Activated CD8-positive, alpha-beta T cell treated with anti-CD3 and anti-CD28 coated beads, Interleukin-2, amount 10 ng/mL, durations not matched to agents 7 days and 5 days (primary cell): ENCODE data around the gene CCDC27. TPM values are rescaled to one million over a fixed set of nuclear protein-coding genes. Genes with fewer than 3 reads are reported as not detected.

ENCODE experiments used
- ATAC-seq: fragments of 150-1000 bp; cut with Tn5 transposase; one replicate; pipeline ENCODE4 v1.10.0; 2021; ENCODE audit warnings: moderate library complexity
- CTCF ChIA-PET: fragments of 350-600 bp; sonication (Branson Sonifier 250); formaldehyde crosslinking; loops from one replicate; lab custom pipeline; 2021; ENCODE audit warnings: antibody characterized with exemption; lab: Charles Lee
- POLR2A ChIA-PET: fragments of 350-600 bp; sonication (Branson Sonifier 250); formaldehyde crosslinking; loops from one replicate; lab custom pipeline; 2021; ENCODE audit warnings: antibody characterized with exemption; lab: Charles Lee
- DNase-seq: peaks from one replicate; pipeline ENCODE4 v3.0.0-alpha.2; 2020
- H3K27ac Mint-ChIP-seq: one replicate; pipeline ENCODE4 v1.8.0; 2021; ENCODE audit warnings: mild to moderate bottlenecking, mixed read lengths
- H3K27me3 Mint-ChIP-seq: one replicate; pipeline ENCODE4 v1.8.0; 2021; ENCODE audit warnings: low read depth, mixed read lengths
- H3K36me3 Mint-ChIP-seq: one replicate; pipeline ENCODE4 v1.8.0; 2021; ENCODE audit warnings: low read depth, mixed read lengths
- H3K4me1 Mint-ChIP-seq: one replicate; pipeline ENCODE4 v1.8.0; 2021; ENCODE audit warnings: low read depth, mixed read lengths
- H3K4me3 Mint-ChIP-seq: one replicate; pipeline ENCODE4 v1.8.0; 2021; ENCODE audit warnings: mild to moderate bottlenecking, mixed read lengths
- H3K9me3 Mint-ChIP-seq: one replicate; pipeline ENCODE4 v1.8.0; 2022; ENCODE audit warnings: mixed read lengths; ENCODE audit not compliant: insufficient read depth
- total RNA-seq, 2 experiments: library from RNA; stranded (reverse); gene quantifications; one replicate each; pipeline ENCODE4 v1.2.3, GENCODE V29; 2021

The CCDC27 gene
- total RNA-seq, 2 experiments from 2014 or later, result not detected

DNA sequence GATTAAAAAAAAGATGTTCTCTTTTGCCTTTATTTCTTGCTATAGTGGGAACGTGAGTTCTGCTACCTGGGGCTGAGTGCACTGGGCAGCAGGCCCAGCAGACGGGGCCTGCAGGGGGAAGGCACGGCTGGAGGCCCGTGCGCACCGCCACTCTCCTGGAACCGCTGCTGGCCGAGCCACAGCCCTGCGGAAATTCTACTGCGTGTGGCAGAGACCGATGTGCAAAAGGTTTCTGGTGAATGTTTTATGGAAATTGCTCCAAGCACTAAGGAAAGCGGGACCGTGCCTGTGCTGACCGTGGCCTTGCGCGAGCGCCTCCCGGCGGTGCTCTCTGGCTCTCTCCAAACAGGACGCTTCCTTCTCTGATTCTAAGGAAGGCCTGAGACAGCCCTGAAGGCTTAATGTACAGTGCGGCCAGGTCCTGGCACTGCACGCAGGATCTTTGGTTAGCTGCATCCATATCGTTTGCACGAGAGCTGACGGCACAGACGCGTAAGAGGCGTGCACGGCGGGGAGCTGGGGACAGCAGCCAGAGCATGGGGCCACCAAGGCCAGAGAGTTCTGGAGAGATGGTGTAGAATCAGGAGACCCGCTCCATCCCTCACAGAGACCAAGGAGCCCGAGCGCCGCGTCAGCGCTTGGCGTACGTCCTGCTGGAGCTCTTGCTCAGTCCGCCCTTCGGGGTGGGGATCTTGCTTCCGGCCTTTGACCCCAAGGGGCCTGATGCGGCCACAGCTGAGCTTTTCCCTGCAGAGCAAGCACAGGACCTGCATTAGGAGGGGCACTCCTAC is 62.7 kb downstream of the CCDC27 start:
- H3K36me3 Mint-ChIP-seq, result peaks cover 2% of the 10 kb centered on the region
- DNase-seq, result no peak
- H3K4me1 Mint-ChIP-seq, result peaks cover 3% of the 10 kb centered on the region
- no peak for ATAC-seq
- ChIA-PET CTCF (no interaction called here), POLR2A (no interaction called here)
- H3K9me3 Mint-ChIP-seq, result no peaks in the 10 kb centered on the region
- H3K27ac Mint-ChIP-seq, result no peak overlapping the region
- H3K27me3 Mint-ChIP-seq, result no peaks in the 10 kb centered on the region
- no peak overlapping the region for H3K4me3 Mint-ChIP-seq

DNA sequence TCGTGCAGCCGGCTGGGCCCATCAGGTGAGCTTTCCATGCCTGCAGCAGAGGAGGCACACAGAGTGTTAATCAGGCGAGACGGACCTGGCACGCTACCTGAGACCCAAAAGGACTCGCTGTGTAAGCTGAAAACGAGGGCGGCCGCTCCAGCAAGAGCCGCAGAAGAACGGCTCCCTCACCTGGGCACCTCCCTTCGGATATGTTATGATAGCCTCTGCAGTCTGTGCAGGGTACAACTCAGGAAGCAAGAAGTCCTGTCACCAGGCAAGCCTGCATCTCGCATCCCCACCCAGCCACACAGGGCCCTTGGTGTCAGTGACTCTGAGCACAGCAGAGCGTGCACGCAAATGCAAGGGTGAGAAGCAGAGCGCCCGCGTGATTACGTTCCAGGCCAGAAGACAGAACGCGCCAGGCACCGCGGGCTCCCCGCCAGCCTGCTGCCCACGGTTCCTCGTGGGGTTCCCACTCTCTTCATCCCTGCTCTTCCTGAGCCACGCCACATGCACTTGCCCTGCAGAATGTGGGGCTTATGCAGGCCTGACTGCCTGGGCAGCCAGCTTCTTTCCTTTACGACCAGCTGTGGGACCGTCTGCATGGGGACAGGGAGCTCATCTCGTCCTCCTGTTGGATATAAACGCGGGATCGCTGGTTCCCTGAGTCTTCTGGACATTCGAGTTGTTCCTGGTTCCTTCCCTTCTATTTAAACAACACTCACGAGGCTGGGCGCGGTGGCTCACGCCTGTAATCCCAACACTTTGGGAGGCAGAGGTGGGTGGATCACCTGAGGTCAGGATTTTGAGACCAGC is 64.3 kb downstream of the CCDC27 start:
- H3K9me3 Mint-ChIP-seq, result no peaks in the 10 kb centered on the region
- no peak for DNase-seq
- H3K4me3 Mint-ChIP-seq, result no peak overlapping the region
- H3K27me3 Mint-ChIP-seq, result no peaks in the 10 kb centered on the region
- ATAC-seq, result no peak
- CTCF ChIA-PET, result interaction anchor here (1.0 kb wide), 1 partner anchor 12 kb away, joined by 3 read pairs; no protein-coding TSS in a partner anchor
- POLR2A ChIA-PET, result no interaction called here
- H3K36me3 Mint-ChIP-seq, result peaks cover 8% of the 10 kb centered on the region
- H3K4me1 Mint-ChIP-seq, result no peaks in the 10 kb centered on the region
- H3K27ac Mint-ChIP-seq, result no peak overlapping the region

DNA sequence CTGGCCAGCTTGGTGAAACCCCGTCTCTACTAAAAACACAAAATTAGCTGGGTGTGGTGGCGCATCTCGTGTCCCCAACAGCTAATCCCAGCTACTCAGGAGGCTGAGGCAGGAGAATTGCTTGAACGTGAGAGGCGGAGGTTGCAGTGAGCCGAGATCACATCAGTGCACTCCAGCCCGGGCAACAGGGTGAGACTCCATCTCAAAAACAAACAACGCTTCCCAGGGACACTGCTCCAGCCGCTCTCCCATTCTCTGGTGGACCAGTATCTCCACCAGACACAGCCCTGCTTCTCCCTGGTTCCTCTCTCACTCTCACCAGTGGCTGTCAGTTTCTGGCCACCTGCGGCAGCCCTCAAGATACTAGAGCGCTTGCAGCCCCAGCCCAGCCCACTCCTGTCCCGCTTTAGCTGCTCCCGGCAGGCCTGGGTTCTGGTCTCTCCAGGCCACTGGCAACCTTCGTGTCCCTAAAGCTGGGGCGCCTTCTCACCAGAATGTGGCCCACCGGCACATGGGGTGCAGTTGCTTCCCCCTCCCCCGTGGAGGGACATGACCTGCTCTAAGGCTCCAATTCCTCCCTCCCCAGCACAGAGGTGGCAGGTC is 65.0 kb downstream of the CCDC27 start:
- CTCF ChIA-PET, result no interaction called here
- ATAC-seq, result no peak
- H3K36me3 Mint-ChIP-seq, result peaks cover 12% of the 10 kb centered on the region

DNA sequence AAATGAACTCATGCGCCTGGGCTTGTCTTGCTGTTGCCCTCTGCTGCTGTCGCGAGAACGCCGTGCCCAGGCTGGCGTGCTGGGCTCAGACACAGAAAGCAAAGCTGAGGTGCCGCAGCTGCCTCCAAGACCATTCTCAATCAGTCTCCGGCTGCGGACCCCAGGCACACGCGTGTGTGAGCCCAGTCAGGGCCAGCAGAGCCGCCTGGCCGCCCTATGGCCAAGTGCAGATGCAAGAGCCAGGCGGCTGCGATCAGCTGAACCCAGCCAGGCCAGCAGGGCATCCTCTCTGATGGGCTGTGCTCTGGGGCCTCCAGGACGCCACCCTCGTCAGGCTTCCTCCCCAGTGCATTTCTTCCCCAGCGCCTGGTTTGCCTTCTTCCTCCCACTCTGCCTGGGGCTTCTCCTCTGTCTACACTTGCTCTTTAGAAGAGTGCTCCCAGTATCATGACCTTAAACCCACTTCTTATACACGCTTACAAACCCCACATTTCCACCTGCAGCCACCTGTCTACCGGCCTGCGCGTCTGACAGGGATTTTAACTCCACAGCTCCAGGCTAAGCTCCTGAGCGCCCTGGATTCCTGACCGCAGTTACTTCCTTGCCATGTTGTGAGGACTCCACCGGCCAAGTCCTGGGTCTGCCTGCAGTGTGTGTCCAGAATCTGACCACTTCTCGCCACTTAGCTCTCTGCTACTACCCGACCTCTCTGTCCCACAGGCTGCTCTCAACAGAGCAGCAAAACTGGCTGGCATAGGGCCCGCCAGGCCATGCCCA is 65.8 kb downstream of the CCDC27 start:
- CTCF ChIA-PET, result no interaction called here
- Mint-ChIP-seq H3K4me1 (no peaks in the 10 kb centered on the region), H3K27me3 (no peaks in the 10 kb centered on the region), H3K9me3 (no peaks in the 10 kb centered on the region), H3K36me3 (peaks cover 13% of the 10 kb centered on the region), H3K27ac (no peak overlapping the region), H3K4me3 (no peak overlapping the region)
- POLR2A ChIA-PET, result interaction anchor here (1.1 kb wide), 1 partner anchor 22 kb away, joined by 3 read pairs; the partner anchor contains the start of gene LRRC47
- DNase-seq (no peak), ATAC-seq (no peak)

More for the DNA sequence above, 65.0 kb downstream of the CCDC27 start:
- no peaks in the 10 kb centered on the region for H3K27me3 Mint-ChIP-seq
- H3K4me1 Mint-ChIP-seq, result no peaks in the 10 kb centered on the region
- no peak overlapping the region for H3K4me3 Mint-ChIP-seq
- H3K9me3 Mint-ChIP-seq, result no peaks in the 10 kb centered on the region
- DNase-seq, result no peak
- POLR2A ChIA-PET, result interaction anchor here (1.1 kb wide), 1 partner anchor 21 kb away, joined by 3 read pairs; the partner anchor contains the start of gene LRRC47
- no peak overlapping the region for H3K27ac Mint-ChIP-seq

DNA sequence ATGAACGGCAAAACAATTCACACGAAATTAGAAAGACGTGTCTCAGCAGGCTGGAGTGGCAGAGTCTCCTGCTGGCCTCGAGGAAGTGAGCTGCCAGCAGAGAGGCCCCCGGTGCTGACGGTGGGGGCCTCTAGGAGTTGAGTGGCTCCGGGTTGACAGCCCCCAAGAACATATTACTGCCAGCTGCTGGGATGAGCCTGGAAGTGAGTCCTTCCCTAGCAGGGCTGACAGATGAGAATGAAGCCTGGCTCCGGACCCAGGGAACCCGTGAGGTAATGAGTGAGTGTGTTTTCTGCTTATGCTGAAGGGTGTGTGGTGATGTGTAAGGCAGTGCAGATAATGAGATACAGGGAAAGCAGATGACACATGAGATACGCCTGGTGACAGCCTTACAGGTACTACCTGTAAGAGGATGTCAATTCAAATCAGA is 67.5 kb downstream of the CCDC27 start:
- ChIA-PET POLR2A (no interaction called here), CTCF (no interaction called here)
- Mint-ChIP-seq H3K4me1 (no peaks in the 10 kb centered on the region), H3K27me3 (no peaks in the 10 kb centered on the region), H3K36me3 (peaks cover 16% of the 10 kb centered on the region), H3K4me3 (no peak overlapping the region), H3K9me3 (no peaks in the 10 kb centered on the region), H3K27ac (no peak overlapping the region)
- no peak for ATAC-seq
- no peak for DNase-seq

DNA sequence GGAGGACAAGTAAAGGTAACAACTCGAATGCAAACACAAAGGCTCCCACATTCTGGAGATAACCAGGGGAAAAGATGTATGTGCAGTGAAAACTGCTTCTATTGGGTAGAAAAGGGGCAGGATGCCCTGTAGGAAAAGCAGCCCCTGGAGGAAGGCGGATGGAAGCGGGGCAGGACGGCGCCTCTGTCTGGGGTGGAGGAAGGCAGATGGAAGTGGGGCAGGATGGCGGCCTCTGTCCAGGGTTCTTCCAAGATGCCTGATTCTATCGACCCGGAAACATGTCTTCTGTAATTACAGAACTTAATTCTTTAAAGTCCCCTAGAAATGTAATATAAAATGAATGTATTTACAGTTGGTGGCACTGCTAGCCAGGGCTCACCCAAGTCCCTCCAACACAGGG is 68.1 kb downstream of the CCDC27 start:
- POLR2A ChIA-PET, result no interaction called here

DNA sequence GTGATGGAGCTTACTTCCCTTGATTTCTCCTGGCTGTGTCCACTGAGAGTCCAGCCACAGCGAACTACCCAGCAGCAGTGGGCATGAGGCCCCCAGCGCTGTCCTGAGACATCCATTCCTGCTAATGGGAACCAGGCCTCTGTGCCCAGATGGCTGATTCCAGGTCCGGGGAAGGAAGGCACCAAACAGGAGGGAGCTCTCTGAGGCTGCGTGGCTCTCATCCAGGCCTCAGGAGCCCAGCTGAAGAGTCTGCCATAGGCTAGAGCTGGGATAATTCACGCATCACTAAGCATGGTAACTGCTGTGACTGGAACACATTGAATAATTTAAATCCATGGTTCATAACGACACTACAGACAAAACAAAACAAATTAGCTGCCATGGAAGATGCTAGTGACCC is 68.8 kb downstream of the CCDC27 start:
- ChIA-PET POLR2A (interaction anchor here (0.5 kb wide), 1 partner anchor 47 kb away, joined by 3 read pairs; no protein-coding TSS in a partner anchor), CTCF (no interaction called here)
- DNase-seq (no peak), ATAC-seq (no peak)
- H3K9me3 Mint-ChIP-seq, result no peaks in the 10 kb centered on the region
- H3K4me1 Mint-ChIP-seq, result no peaks in the 10 kb centered on the region
- no peak overlapping the region for H3K27ac Mint-ChIP-seq
- no peak overlapping the region for H3K4me3 Mint-ChIP-seq
- H3K27me3 Mint-ChIP-seq, result no peaks in the 10 kb centered on the region
- H3K36me3 Mint-ChIP-seq, result peaks cover 16% of the 10 kb centered on the region

More for the DNA sequence above, 68.1 kb downstream of the CCDC27 start:
- ATAC-seq, result no peak
- DNase-seq, result no peak
- Mint-ChIP-seq H3K27me3 (no peaks in the 10 kb centered on the region), H3K27ac (no peak overlapping the region), H3K36me3 (peaks cover 16% of the 10 kb centered on the region), H3K4me3 (no peak overlapping the region), H3K9me3 (no peaks in the 10 kb centered on the region), H3K4me1 (no peaks in the 10 kb centered on the region)
- CTCF ChIA-PET, result no interaction called here

Other genes with a start within 250 kb of the CCDC27 start
- gene MEGF6, start 140.9 kb upstream of the CCDC27 start, total RNA-seq, result 1 to 10 TPM; 7.1 to 8.3 TPM
- gene TPRG1L, start 127.4 kb upstream of the CCDC27 start, total RNA-seq, result 10 to 100 TPM in 1 of 2 experiments, 1 to 10 TPM in 1; 9.9 to 10.0 TPM
- gene WRAP73, start 102.3 kb upstream of the CCDC27 start, total RNA-seq, result 10 to 100 TPM; 33.1 to 36.7 TPM
- gene TP73, start 99.9 kb upstream of the CCDC27 start, total RNA-seq, result 1 to 10 TPM; 1.3 to 1.4 TPM
- gene SMIM1, start 20.3 kb downstream of the CCDC27 start, total RNA-seq, result not detected
- gene LRRC47, start 44.0 kb downstream of the CCDC27 start, total RNA-seq, result 10 to 100 TPM; 36.4 to 39.5 TPM
- gene CEP104, start 104.8 kb downstream of the CCDC27 start, total RNA-seq, result 10 to 100 TPM; 41.2 to 47.0 TPM
- gene DFFB, start 105.0 kb downstream of the CCDC27 start, total RNA-seq, result 10 to 100 TPM in 1 of 2 experiments, 1 to 10 TPM in 1; 8.8 to 10.2 TPM
- 10 to 100 TPM; 28.5 TPM for gene C1orf174, start 147.8 kb downstream of the CCDC27 start, total RNA-seq